ENCODE data around the gene COMMD3. TPM values are rescaled to one million over a fixed set of nuclear protein-coding genes. Genes with fewer than 3 reads are reported as not detected.

The COMMD3 gene
- total and polyA plus RNA-seq, 2 of the 4 experiments (the other 2 are of a cell fraction): 30.8 to 44.8 TPM

DNA sequence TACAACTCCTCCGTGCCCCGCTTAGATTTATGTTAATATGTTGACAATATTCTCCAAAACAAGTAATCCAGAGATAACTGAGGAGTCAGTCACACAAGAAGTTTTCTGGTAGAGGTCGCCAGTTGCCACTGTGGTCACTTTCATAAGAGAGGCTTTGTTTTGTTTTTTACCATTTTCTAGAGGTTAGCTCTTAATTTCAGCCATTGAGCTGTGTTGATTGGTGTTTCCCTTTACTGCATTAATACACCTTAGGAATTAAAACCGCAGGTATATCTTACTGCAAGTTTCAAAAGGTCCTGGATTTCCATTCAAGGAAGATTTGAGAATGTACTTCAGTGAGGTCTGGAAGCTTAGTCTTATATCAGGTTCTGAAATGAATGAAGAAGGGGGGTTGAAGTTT is 8.2 kb downstream of the COMMD3 start (continued):
- TF ChIP-seq CTCF (conservative IDR thresholded peaks at IDR 0.05; ENCODE audit: low read depth, low read length): no peak
- TF ChIP-seq MXI1 (IDR thresholded peaks at IDR 0.05; ENCODE audit: borderline replicate concordance, low read depth, low read length): no peak

DNA sequence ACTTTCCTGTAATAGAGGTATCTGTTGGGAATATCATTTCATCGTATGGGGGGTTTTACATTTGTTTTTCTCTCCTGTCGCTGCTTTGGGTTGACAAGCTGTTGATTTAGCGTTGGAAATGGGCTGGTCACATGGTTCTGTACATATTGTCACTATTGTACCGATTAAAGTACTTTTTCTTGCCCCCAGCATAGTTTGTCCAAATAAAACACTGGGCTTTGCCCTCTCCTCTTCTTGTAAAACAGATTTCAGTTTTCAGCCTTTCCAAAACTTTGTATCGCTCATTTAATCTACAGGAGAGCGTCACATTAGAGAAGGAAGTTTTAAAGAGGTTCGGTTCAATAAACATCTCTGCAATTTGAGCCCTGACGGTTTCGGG is 8.7 kb downstream of the COMMD3 start:
- CTCF ChIA-PET: no interaction called here
- Histone ChIP-seq H4K20me1 (ENCODE audit: insufficient read depth, low read length) (peaks cover 13% of the 10 kb centered on the region; the same call in 1 of the 2 replicates), H4K8ac (ENCODE audit: low read depth in 2 of 2, low read length in 2 of 2) (no peak overlapping the region), H4K91ac (ENCODE audit: insufficient read depth, low read depth, low read length) (no peak overlapping the region), H3K4me3 (ENCODE audit: insufficient read depth, low read depth, low read length) (peak overlapping the region; percentile 32), H2AK5ac (ENCODE audit: low read depth, low read length) (no peak overlapping the region), H3K4ac (ENCODE audit: low read depth, low read length) (no peak overlapping the region), H3K18ac (ENCODE audit: low read depth, low read length) (no peak overlapping the region), H2BK20ac (ENCODE audit: low read depth, low read length) (no peak overlapping the region), H3K9ac (ENCODE audit: low read depth, low read length) (peak overlapping the region; percentile 36), H3K4me1 (ENCODE audit: control insufficient read depth, insufficient read depth, low read length) (no peaks in the 10 kb centered on the region; the same call in 1 of the 2 replicates), H3K27me3 (ENCODE audit: control insufficient read depth, insufficient read depth, low read length) (peaks cover 21% of the 10 kb centered on the region), H3K79me1 (ENCODE audit: low read depth in 1 of 2, low read length in 2 of 2) (peaks cover 23 to 29% of the 10 kb centered on the region in 2 experiments), H2BK15ac (ENCODE audit: low read depth, low read length) (no peak overlapping the region), H3K27ac (ENCODE audit: insufficient read depth, low read length) (no peak overlapping the region), H3K23ac (ENCODE audit: low read depth, low read length) (peak overlapping the region; percentile 11), H3K14ac (replicated peaks; ENCODE audit: low read depth, low read length) (no peak overlapping the region), H3K9me1 (ENCODE audit: insufficient read depth, low read length) (0 out of 2 replicates have a peak, but pooled peaks cover 2% of the 10 kb centered on the region), H3K36me3 (ENCODE audit: control insufficient read depth, insufficient read depth, low read length) (peaks cover 7% of the 10 kb centered on the region), H2AFZ (replicated peaks; ENCODE audit: low read length, poor library complexity) (no peak overlapping the region), H3K56ac (ENCODE audit: extremely low read depth, insufficient read depth, low read length) (no peak overlapping the region), H2BK120ac (ENCODE audit: low read depth, low read length) (no peak overlapping the region), H2BK5ac (ENCODE audit: low read depth, low read length, poor library complexity, severe bottlenecking) (no peak overlapping the region), H3K4me2 (ENCODE audit: low read depth, low read length) (peak overlapping the region; percentile 74), H2AK9ac (replicated peaks; ENCODE audit: low read depth, low read length, poor library complexity) (no peak overlapping the region), H4K5ac (ENCODE audit: low read depth, low read length) (no peak overlapping the region), H3K9me3 (ENCODE audit: control insufficient read depth, insufficient read depth, low read length) (0 out of 2 replicates have a peak, but pooled peaks cover 3% of the 10 kb centered on the region)
- ATAC-seq (ENCODE audit: low read depth): no peak
- dilution Hi-C loops (cut with HindIII; ENCODE audit: low sequenced_read_pairs, unreplicated experiment): no loop called here
- WGBS, 2 experiments (ENCODE audit: extremely low coverage in 2 of 2, insufficient read length in 1 of 2): 0% methylated on average over 3 of the region's 9 CpGs; no CpG with 5 or more reads in 1 of the 2 experiments
- TF ChIP-seq MAFK (IDR thresholded peaks at IDR 0.05; ENCODE audit: low read depth, low read length) (0 out of 2 replicates have a peak, but pooled peaks have one; percentile 21), MAZ (IDR thresholded peaks at IDR 0.05; ENCODE audit: borderline replicate concordance, low read depth, low read length) (no peak), CTCF (conservative IDR thresholded peaks at IDR 0.05; ENCODE audit: low read depth, low read length) (no peak), POLR2A (IDR thresholded peaks at IDR 0.05; ENCODE audit: low read depth, low read length) (no peak), SMC3 (IDR thresholded peaks at IDR 0.05; ENCODE audit: low read depth, low read length) (no peak)
- TF ChIP-seq, protein P1, sequence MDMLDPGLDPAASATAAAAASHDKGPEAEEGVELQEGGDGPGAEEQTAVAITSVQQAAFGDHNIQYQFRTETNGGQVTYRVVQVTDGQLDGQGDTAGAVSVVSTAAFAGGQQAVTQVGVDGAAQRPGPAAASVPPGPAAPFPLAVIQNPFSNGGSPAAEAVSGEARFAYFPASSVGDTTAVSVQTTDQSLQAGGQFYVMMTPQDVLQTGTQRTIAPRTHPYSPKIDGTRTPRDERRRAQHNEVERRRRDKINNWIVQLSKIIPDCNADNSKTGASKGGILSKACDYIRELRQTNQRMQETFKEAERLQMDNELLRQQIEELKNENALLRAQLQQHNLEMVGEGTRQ (IDR thresholded peaks at IDR 0.05; ENCODE audit: low read depth, low read length): 0 out of 2 replicates have a peak, but pooled peaks have one; percentile 2
- in situ Hi-C loops (cut with MboI; ENCODE audit: low sequenced_read_pairs): loop anchor here (10.0 to 25.0 kb wide), 2 partner anchors 500 to 813 kb away; no protein-coding TSS in a partner anchor
- intact Hi-C loops (cut with micrococcal nuclease): loop anchor here (1.0 to 10.0 kb wide), 4 partner anchors 112 to 813 kb away; no protein-coding TSS in a partner anchor
- POLR2A ChIA-PET (ENCODE audit: unreplicated experiment): no interaction called here
- no TSS peak for BruUV-seq (replicated peaks)
- no peak for DNase-seq
